Fibroblast of skin of back (primary cell): ENCODE results near the gene GRID2.

Experiments
- DNase-seq: peaks from one replicate; pipeline ENCODE4 v3.0.0-alpha.2; 2013

The GRID2 gene

DNA sequence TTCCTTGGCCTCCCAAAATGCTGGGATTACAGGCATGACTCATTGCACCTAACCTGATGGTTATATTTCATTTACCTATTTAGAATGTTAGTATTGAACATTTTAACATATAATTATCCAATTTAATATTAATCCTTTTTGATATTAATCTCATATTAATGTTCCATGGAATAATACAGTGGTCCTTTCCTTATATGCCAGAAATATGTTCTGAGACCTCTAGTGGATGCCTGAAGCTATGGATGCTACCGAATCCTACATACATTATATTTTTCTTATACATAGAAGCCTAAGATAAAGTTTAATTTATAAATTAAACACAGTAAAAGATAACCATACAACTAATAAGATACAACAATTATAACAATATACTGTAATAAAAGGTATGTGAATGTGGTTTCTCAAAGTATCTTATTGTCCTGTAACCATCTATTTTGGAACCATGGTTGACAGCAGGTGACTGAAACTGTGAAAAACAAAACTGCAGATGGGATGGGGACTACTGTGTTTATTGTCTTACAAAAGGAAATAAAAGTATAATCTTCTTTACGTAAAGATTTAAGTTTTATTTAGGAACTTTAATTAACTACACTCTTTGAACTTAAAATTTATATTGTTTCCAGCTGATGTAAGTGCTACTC, 431.4 kb downstream of the GRID2 start:
- DNase-seq = no peak

DNA sequence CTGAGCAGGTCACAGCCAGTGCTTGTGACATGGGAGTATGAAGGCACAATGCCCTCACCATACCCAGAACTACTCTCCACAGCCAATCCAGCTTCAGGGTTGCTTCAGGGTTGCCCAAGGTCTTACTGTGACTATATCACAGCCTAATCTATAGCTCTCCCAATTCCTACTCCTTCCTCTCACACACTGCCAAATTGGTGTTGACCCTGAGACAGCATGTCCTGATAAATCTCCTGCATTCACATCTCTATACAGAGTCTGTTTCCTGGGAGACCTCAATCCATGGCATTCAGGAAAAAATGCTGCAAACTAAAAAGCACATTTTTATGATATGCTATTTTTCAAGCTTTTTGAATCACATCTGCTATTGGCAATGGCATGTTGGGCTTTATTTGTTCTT, 456.7 kb downstream of the GRID2 start:
- no peak for DNase-seq

DNA sequence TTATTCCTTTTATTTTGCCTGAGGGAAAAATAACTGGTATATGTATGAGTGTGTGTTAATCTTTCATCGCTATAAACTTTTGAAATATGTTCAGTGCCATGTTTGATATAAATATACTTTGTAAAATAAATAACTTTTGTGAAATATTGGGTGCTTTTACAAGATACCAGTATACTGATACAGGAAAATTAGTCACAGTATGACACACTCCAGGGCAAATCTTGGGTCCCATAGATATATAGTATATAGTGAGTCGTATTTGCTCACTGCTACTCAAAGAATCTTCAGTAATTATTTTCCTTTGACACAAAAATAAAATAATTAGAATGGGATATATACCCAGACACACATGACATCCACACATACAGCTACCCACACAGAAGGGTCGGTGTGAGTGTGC, 472.3 kb downstream of the GRID2 start:
- no peak for DNase-seq

DNA sequence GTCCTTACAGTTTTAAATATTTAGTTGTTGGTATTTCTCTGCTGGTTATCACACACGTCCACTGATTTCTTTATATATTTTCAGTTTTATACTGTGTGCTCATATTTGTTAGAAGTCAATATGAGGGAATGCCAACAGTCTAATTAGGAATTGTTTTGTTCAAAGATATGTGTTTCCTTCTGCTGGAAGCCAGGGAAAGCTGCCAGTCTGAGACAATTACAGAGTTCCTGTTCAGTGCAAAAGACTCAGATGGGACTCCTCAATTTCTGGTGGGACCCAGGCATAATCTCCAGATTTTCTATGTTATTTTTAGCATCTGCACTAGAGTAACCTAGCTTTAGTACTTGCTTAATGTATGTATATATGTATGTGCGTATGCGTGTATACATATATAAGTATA, 486.0 kb downstream of the GRID2 start:
- DNase-seq = no peak

DNA sequence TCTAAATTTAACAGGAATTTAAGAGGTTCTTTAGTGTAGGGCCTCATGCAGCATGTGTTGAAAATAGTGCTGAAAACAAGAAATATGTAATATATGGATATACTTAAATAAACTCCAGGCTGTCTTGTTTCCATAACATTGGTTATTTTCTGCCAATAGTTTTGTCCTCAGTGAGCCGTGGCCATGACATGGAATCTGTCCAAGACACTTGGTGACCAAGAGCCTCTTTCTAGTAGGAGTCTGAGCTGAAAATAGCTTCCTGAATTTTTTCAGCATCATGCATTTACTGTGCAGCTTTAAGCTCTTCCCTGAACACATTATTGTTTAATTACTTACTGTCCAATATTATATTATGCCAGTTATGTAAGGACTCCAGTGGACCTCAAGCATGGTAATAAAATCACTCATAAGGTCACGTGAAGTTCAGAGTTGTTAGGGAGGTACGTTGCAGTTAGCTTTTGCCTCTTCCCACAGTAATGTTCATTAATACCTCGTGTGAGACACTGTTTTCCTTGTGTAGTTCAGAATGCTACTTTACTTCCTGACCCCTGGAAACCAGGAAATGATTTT, 488.2 kb downstream of the GRID2 start:
- DNase-seq = peak; percentile 5

DNA sequence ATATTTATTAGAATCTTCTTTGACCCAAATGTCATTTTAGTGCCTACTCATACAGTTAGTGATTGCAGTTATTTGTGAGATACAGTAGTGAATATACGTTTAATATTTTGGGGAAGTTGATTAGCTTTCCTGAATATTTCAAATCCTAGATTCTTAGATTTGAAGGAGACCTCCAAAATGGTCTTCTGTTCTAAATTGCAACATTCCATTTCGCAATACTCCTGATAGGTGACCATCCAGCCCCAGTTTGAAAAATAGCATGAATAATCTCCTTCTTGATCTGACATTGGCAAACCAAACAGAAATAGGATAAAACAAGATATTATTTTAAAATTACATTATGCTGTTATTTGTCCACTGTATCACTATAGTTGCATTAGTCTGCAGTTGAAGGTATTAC, 505.6 kb downstream of the GRID2 start:
- no peak for DNase-seq

DNA sequence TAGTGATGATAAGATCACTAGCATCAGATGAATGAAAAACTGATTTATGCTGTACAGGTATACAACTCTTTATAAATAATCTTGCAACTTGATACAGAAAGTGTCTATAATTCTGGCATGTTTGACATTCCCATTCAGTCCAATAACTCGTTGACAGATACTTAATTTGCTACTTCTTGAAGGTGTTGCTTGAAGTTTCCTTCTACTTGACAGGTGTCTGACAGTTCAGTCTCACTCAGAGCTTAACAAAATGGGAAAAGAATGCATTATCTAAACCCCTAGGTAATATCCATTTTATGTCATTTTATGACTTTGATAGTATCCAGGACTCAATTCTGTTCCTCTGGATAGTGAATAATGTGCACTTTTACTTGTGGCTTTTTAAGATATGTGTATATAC, 508.9 kb downstream of the GRID2 start:
- no peak for DNase-seq

DNA sequence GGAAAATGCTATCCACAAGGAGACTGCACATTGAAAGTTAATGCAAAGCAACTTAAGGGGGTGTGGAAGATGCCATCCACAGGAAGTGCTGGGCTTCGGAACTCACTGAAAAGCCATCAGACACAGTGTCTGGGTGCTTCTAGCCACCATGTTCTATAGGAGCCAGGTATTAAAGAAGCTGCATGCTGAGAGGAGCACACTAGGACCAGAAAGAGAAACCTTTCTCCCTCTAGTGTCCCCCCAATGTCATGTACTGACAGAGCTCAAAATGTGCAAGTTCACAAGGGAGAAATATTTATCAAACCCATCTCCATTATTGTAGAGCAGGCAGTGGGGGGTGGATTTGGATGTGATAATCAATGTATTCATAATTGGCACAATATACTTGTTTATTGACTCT, 510.9 kb downstream of the GRID2 start:
- no peak for DNase-seq

DNA sequence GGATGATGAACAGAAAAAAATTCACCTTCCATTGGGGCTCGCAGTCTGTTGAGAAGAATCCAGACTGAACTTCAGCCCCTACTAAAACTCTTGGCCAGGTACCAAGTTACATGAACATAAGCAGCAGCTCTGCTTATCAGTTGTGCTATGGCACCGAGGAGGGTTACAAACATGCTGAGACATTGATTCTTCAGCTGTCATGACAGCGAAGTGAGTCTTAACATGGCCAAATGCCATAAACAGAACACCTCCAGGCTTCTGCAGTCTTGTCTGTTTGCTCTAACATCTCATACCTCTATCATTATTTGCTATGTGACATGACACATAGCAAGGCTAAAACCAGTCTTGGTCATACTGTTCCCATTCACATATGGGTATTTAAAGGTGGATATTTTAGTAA, 521.5 kb downstream of the GRID2 start:
- no peak for DNase-seq

DNA sequence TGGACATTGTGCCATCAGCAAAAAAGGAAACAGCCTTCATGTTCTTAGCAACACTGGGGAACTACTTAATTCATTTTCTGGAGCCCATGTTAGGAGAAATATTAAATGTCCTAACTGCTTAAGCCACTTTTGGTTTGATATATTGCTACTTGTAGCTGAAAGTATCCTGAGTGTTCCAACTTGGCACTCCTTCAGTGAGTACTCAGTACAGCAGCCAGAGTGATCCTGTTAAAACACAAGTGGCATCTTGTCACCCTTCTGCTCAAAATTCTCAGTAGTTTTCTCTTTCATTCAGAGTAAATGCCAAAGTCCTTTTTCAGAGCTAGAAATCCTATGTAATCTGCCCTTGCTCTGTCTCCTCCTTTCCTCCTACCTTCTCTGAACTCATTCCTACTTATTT, 522.0 kb downstream of the GRID2 start:
- no peak for DNase-seq

DNA sequence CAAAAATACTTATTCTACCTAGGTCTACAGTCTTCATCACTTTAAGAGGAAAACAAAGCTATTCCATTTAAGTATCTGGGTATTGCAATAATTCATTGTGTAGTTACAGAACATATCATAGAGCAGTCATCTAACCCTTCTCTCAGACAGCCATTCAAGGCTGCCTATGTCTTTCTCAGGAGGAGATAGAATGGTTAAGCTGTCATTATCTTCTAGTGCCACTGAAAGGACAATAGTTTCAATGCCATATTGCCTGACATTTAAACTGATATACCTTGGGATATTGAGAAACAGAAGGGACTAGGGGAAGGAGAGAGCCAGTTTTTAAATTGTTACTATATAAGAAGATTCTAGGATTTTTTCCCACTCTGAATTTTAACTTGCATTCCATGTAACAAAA, 527.0 kb downstream of the GRID2 start:
- DNase-seq = no peak

DNA sequence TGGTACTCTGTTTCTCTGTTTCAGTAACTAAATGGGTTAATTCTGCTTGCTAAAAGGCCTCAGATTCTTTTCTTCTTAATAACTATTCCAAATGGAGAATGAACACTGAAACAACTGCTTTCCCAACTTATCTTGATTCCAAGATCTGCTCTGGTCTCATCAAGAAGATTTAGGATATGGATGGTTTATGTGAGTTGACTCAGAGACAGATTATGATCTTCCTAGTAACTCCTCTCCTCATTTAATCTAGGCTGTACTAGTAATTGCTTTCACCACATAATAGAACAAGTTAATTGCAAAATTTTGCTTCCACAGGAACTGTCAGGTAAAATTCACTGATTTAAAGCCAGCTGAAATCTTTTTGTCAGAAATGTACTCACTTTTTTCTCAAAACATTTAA, 537.1 kb downstream of the GRID2 start:
- no peak for DNase-seq

DNA sequence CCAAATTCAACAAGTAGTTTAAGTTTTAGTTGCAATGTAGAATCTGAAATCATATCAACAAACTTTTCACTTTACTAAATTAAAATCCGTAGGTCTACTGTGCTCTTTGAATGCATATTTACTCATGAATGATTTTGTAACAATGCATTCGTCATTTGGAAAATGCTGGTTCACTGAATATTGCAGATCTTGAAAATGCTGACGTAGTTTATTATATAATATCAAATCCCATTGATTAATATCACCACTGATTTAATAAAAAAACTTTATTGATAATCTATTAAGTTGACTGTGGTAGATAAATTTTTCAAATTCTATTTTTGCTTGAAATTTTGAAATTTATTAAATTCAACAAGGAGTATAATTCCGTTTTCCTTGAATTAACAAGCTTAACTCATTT, 540.0 kb downstream of the GRID2 start:
- DNase-seq = no peak

DNA sequence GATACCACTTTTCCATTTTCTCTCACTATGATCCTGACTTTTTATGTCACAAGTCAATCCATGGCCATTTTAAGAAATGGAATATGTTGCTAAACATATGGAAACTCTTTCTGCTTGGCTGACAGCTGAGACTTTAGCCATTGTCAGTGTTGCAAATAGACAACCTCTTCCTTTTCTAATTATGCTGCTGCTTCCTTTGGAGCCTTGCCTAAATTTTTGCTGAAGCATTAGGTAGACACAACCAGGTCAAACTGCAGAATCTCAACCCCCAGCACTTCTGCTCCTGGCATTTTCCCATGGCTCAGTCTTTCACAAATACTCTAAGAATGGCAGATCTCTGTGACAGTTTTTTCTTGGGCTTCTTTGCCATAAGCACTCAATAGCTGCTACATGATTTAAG, 543.3 kb downstream of the GRID2 start:
- no peak for DNase-seq

DNA sequence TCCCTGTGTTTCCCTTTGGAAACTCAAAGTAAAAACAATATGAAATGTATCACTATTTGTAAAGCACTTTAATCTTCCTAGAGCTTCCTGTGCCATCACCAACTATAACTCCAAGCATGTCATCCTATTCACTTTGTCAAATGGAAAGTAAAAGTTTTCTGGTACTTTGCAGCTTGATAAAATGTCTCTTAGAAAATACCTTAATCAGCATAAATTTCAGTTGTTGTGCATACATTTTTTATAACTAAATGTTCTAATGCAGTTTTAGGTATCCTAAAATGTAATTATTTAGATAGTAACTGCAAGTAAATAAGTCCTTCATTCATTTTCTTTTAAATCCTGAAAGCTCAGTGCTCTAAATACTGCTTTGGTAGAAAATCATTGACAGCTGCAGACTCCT, 558.7 kb downstream of the GRID2 start:
- no peak for DNase-seq

DNA sequence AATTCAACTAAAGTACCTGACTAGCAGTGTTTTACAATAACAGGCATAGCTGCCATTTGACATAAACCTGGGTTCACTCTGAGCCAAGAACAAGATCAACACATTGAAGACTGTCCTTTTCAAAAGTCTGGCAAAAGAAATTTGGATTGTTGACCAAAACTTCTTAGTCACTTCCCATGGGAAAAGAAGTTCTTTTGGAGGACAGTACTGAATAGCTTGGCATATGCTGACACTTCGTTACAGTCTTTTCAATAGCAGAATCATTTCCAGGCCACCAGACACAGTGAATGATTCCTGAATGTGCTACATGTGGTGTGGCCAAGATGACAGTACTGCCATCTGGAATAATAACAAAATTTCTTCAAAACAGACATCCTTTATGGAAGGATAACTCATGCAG, 560.3 kb downstream of the GRID2 start:
- no peak for DNase-seq

DNA sequence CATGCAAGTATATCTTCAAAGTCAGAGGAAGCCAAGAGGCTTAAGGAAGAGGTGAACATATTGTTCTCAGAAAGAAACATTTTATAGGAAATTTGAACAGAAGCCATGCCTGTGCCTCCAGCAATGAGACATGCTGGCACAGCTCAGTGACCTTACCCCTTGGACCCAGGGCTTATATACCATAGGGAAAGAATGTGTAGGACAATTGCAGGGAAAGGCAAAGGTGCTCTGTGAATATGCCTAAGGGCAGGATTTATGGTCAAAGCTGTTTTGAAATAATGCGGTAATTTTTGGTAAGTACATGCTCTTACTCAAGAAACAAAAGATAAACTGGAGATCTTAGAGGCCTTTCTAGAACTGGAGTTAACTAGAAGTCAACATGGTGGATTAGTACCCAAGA, 568.8 kb downstream of the GRID2 start:
- no peak for DNase-seq

DNA sequence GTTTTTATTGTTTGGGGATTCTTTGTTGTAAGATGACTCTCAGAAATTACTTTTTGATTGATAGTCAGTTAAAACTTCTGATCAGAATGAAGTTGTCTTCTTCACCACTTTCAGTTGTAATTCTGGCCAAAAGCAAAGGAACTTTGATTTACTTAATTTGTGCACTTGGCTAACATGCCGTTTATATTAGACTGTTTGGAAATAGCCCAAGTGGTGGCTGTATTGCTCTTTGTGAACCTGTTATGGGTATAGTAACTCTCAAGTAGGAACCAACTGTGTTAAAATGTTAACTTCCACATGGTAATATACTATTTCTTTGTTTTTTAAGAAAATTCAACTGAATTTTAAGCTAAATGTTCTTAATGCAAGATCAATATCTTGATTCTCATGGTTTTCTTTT, 581.9 kb downstream of the GRID2 start:
- DNase-seq = no peak

DNA sequence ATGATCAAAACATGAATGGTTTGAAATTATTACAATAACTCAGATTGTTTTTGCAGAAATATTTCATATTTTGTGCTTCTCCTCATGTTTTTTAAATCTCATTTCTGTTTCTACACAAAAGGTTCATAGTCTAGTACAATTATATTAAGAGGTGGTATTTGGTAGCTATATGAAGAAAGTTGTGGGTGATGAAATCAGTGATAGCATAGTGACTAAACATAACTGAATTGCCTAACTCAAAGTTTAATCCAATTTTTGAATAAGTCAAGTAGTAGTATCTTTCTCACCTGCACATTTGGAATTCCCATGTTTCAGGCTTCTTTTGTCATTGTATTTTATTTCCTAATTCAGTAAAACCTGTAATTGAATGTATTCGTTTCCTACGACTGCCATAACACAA, 648.7 kb downstream of the GRID2 start:
- DNase-seq = no peak

DNA sequence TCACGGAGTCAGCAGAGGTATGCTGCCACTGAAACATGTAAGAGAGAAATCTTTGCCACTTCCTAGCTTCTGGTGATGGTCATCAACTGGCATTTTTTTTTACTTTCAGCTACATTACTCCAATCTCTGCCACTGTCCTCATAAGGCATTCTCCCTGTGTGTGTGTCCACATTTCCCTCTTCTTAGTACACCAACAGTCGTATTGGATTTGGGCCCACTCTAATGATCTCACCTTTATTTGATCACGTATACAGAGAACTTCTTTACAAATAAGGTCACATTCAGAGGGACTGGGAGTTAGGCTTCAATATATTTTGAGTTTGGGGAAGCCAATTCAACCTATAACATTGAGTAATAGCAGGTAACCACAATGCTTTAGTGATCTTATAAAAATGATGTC, 649.1 kb downstream of the GRID2 start:
- no peak for DNase-seq

DNA sequence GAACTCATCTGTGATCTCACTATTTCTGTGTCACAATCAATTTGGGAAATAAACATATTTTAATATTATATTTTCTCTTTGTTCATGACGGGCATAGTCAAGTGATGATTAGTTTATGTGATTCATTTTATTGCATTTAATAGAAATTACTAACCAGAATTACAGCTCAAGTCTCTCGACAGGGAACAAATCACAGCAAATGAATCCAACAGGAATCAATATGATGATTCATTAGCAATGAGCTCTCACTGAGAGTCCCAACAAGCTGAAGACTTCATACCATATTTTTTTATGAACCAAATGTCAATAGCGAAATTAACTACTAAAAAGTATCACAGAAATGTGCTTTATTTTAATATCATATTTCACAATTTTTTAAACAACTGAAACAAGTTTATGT, 649.7 kb downstream of the GRID2 start:
- DNase-seq = no peak

DNA sequence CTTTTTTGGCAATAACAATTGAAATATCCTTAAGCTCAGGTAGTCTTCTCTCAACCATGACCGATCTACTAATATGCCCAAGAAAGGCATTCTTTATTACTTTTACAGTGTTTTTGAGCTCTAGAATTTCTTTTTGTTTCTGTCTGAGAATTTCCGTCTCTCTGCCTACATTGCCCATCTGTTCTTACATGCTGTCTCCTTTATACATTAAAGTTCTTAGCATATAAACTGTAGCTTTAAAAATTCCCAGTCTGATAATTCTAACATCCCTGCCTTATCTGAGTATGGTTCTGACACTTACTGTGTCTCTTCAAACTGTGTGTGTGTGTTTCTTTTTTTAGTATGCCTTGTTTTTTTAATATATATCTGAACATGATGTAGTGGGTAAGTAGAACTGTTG, 658.1 kb downstream of the GRID2 start:
- DNase-seq = no peak

DNA sequence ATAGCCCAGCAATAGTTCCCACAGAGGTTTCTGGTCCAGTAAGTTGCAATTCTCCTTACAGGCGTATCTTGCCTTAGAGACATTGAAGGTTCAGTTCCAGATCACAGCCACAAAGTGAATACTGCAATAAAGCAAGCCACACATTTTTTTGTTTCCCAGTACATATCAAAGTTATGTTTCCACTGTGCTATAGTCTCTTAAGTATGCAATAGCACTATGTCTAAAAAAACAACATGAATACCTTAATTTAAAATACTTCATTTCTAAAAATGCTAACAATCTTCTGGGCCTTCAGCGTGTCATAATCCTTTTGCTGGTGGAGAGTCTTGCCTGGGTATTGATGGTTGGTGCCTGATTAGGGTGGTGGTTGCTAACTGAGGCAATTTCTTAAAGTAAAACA, 659.1 kb downstream of the GRID2 start:
- peak; percentile 57 for DNase-seq

DNA sequence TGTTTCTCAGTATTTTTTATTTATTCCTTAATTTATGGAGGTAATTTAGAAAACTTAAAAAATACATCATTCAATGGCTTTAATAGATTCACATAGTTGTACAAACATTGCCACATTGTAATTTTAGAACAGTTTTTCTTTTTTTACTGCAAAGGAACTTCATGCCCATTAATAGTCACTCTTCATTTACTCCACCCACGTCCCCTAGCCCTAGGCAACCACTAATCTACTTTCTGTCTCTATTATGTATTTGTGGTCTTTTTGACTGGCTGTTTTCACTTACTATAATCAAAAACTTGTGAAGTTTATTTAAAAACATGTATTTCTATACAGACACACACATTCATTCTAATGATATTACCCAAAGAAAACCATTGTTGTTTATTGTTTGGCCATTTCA, 664.8 kb downstream of the GRID2 start:
- DNase-seq = no peak

DNA sequence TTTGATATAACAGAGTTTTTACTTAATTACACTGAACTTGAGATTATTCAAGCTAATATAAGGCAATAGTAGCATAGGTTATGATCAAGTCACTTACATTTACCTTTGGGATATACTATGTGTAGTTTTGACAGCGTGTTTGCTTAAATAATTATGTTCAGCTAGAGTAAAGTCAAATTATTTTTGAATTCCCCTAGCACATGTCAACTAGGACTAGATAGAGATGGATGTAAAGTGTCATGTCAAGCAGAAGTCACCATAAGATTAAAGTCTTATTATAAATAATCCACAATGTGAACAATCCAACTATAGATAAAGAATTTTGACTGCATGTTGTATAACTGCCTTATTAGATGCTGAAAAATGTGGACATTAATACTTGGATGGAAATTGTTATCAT, 665.2 kb downstream of the GRID2 start:
- DNase-seq = no peak
